NCI-H2227 treated with DMSO at 0.1 percent for 48 hours (cell line): ENCODE results near the gene RAB31.

Experiments
- DNase-seq: peaks from one replicate; lab custom pipeline; 2025; lab: John Stamatoyannopoulos, UW

RAB31 gene

GRCh38 chr18:9822587-9823185 is 114.6 kb downstream of the RAB31 start:
- no peak for DNase-seq

DNA sequence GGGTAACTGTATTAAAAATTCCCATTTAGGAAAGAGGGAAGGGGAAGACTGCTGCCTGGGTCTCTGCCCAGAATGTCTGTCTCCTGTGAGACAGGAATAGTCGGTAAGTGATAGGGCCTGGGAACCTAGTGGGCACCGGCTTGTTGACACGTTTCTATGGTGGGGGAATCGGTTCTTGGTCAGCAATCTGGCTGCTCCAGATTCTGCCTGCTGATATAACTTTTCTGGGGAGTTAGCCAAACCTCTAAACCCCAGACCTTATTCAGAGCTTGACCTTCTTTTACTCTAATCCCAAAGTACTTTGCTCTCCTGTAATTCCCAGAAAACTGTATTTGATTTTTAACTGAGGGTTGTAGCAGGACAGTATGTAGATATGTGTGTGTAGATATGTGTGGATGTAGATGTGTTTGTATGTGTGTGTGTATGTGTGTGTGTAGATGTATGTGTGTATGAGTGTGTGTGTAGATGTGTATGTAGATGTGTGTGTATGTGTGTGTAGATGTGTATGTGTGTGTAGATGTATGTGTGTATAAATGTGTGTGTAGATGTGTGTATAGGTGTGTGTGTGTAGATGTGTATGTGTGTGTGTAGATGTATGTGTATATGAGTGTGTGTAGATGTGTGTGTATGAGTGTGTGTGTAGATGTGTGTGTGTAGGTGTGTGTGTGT is 115.8 kb downstream of the RAB31 start:
- no peak for DNase-seq

DNA sequence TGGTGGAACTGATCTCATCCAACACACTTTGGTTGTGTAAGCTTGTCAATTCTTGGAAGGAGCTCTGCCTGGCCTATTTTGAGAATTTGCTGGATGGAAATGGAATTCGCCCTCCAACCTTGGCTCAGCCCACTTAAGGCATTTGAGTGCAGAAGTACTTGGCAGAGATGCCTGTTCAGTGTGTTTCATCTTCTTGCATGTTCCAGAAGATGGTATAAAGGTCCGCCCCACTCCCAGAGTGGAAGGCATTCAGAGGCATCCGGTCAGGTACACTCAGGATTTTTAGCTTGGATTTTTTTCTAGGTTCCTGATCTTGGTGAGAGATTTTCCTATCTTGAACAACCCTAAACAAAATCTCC is 116.4 kb downstream of the RAB31 start:
- no peak for DNase-seq

- DNase-seq: no peak
These were observed 116.9 kb downstream of the RAB31 start for GRCh38 chr18:9824952-9825371.

DNA sequence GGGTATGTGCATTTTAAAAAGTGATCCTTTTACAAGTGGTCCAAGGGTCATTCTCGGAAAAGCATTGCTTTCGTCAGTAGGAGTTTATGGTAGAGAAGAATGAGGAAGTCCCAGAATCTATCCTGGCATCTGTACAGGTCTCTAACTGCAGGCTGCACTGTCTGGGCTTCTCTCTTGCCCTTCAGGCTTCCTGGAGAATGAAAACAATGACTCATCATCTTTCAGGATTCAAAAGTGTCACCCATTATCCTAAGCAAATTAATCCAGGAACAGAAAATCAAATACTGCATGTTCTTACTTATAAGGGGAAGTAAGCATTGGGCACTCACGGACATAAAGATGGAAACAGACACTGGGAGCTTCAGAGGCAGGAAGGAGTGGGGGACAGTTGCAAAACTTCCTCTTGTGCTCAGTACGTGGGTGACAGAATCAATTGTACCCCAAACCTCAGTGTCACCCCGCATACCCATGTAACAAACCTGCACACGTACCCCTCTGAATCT is 117.5 kb downstream of the RAB31 start:
- DNase-seq: no peak

DNA sequence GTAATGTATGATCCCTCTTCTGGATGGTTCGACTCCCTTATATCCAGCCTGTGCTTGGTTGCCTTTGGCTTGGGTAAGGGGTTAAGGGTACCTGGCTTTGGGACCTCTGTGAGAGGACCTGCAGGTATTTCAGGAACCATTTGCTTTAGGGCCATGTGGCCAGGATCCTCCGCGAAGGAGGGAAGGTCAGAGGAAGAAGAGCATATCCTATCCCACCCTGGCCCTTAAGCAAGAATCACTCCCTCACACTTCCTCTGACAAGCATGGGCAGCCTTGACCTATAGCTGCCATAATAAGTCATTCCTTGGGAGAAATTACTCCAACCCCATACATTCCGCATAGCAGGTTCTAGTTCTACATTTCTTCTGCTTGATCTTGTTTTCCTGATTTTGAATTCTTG is 118.6 kb downstream of the RAB31 start:
- no peak for DNase-seq

GRCh38 chr18:9827211-9827792 is 119.2 kb downstream of the RAB31 start:
- no peak for DNase-seq

GRCh38 chr18:9827793-9828505 is 119.8 kb downstream of the RAB31 start:
- DNase-seq: no peak

DNA sequence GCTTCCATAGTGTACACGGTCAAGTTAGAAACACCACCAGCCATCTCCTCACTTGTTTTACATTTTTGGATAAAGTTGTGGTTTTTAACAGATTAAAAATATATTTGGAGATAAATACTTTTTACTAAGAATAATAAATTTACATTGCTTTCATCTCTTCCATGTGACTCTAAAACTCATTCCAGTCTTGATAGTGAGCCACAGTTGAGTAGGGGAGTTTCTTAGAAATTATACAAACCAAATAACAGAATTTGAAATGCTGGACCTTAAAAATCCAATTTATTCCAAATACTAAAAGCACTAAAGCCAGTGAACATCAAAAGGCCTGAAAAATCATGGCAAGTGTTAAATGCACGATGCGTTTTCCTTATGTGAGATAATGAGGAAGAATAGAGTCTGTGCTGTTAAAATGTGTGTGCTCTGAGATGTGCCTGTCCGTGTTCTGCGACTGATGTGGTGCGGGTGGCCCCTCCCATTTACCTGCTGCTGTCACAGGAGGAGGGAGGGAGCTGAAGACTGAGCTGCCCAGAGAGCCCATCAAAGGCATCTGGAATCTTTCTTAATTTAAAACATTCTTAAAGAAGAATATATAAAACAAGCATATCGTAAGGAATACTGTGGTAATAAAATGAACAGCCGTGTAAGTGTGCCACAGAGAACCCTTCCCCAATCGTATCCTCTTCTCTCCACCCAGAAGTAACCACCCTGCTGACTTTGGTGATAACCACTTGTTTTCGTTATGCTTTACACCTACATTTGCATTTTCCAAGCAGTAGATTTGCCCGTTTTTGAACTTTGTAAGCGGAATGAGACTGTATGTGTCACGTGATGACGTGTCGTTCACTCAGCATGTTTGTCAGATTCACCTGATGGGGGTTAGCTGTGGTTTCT is 120.7 kb downstream of the RAB31 start:
- DNase-seq: no peak

DNA sequence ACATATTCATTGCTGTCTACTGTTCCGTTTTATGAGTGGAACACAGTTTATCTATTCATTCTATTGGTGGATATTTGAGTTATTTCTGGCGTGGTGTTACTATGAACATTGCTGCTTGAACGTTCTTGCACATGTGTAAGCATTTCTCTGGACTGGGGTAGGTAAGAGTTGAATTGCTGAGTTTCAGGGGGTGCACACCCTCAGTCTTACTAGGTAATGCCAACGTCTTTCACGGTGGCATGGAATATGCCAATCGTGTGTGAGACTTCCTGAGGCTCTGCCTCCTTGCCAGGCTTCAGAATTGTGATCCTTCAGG is 121.3 kb downstream of the RAB31 start:
- DNase-seq: no peak

GRCh38 chr18:9831036-9831722 is 123.1 kb downstream of the RAB31 start:
- no peak for DNase-seq

DNA sequence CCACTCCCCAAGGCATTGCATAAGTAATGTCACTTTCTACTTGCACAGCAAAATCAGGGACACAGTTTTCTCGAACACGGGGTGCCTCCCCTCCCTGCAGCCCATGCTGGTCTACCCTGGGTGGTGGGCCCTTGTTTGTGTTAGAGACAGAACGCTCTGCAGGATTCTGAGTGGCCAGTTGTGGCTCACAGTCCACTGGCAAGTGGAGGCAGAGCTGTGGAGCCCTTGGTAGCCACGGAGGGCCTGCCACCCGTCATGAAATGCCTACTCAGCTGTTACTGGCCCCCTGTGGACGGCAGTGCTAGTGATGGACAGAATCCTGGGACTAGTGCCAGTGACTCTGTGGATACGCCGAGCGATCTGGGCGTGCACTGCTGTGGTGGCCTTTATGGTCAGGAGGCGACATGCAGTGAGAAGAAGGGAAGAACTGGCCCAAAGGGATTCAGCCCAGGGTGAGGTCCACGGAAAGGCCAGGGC is 123.7 kb downstream of the RAB31 start:
- no peak for DNase-seq

GRCh38 chr18:9832871-9833270 is 124.8 kb downstream of the RAB31 start:
- no peak for DNase-seq

DNA sequence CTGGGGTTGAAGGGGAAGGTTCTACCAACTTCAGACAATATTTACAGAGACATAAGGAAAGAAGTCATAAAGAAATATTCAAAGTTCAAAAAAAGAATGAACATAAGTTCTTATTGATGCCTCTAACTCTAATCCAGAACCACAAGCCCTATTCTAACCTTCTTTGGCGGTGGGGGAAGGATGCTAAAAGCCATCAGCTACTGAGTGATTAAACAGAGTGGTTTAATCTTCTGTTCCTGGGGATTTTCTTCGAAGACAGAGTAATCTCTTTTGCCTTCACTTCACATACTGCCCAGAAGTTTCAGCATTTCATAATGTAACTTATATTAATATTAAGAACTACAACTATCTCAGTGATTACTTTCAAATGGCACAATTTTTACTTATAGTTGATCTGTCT is 126.5 kb downstream of the RAB31 start:
- no peak for DNase-seq

DNA sequence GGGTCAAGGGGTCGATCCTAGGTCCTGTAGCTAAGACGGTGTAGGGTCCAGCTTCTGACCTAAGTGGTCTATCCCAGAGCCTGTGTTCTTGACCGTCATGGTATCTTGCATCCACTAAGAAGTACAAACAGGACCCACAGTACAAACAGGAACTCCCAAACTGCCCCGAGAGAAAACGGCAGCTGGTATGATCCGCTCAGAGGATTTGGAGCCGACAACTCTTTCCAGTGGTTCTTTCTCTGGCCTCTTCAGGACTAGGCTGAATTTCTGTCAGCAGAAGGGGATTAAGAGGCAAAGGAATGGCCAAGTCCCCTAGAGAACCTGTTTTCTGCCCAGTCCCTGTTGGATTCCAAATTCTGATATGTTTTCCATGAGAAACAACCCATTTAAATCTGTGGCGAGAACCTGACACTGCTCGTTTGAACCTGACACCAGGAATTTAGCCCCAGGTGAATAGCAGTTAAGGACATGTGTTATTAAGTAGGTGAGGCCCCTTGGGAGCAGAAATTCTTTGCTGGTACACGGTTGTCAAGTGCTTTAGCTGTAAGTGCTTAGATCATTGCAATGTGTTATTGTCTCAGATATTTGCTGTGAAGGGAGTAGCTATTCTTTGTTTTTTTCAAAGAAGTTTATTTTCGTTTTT is 127.1 kb downstream of the RAB31 start:
- no peak for DNase-seq

GRCh38 chr18:9835825-9836224 is 127.7 kb downstream of the RAB31 start:
- DNase-seq: peak; percentile 21

DNA sequence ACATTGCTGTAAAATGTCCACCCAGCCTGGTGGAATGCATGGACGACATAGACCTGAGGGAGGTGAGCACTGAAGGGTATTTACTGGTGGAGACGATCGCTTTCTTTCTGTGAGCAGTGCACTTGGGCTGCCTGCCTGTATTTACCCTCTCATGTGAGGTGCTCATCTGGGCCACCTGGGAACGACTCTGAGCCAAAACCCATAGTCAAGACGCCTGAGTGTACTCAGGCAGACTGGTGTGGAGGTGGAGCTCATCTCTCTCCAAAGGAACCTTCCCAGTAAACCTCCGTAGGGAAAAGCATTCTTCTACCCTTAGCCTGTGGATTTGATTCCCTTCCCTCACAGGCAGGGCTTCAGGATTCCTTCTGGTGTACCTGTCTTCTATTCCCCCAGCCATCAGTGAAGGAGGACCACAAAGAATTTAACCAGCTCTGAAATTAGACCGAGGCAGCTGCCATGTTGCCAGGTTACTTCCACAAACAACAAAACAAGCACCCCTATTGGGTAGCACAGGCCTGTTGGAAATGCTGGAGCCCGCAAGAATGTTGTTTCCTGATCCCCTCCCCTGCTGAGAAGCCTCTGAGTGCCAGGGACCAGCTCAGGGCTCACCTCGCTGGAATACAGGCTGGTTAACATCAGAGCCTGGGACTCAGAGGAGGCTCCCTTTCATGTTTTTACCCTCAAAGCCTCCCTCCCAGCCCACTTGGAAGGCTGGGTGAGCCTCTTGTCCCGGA is 130.2 kb downstream of the RAB31 start:
- DNase-seq: no peak

GRCh38 chr18:9839211-9839610 is 131.1 kb downstream of the RAB31 start:
- no peak for DNase-seq

DNA sequence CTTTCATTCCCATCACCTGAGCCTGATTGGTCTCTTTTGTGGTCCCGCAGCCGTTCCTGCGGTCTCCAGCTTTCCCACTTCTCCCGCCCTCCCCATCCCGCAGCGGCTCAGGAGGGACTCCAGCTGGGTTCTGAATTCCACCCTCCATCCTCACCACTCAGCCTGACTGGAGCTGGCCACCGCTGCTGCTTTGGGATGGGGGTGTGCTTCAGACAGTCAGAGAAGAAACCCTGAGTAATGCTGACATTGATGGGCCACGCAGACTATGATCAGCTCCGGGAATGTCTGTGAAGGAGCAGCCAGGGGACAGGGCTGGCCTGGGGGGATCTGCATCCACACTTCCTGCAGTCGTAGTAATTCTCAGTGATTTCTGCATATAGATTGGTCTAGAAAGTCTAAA is 131.8 kb downstream of the RAB31 start:
- no peak for DNase-seq

GRCh38 chr18:9841752-9842151 is 133.7 kb downstream of the RAB31 start:
- no peak for DNase-seq
